Neural cell (in vitro differentiated cells): ENCODE results near the gene PSD2. TPM values are rescaled to one million over a fixed set of nuclear protein-coding genes. Genes with fewer than 3 reads are reported as not detected.

Experiments
- H2AFZ ChIP-seq: fragments of 200-600, 300-800 bp; sonication (generic), shearing (Covaris generic); 2 replicates; pipeline ENCODE4 v1.6.0; 2014; ENCODE audit warnings: low read depth, mild to moderate bottlenecking, antibody characterized with exemption, low read length, moderate library complexity
- H3F3A ChIP-seq: fragments of 200-600 bp; shearing (Covaris generic); 2 replicates; pipeline ENCODE4 v1.6.1; 2016; ENCODE audit warnings: mild to moderate bottlenecking, moderate library complexity, mixed read lengths, antibody characterized with exemption, low read length; ENCODE audit not compliant: insufficient read depth, poor library complexity, severe bottlenecking
- H3K27ac ChIP-seq: fragments of 200-600, 300-800 bp; sonication (generic), shearing (Covaris generic); 2 replicates; pipeline ENCODE4 v1.5.1; 2014; ENCODE audit warnings: mild to moderate bottlenecking, low read length, moderate library complexity
- H3K27me3 ChIP-seq: fragments of 300-800, 200-600 bp; sonication (generic), shearing (Covaris generic); 2 replicates; pipeline ENCODE4 v1.6.0; 2014; ENCODE audit warnings: mild to moderate bottlenecking, low read depth, low read length, moderate library complexity; ENCODE audit not compliant: insufficient read depth
- H3K36me3 ChIP-seq: fragments of 300-800, 200-600 bp; sonication (generic), shearing (Covaris generic); 2 replicates; pipeline ENCODE4 v1.5.1; 2014; ENCODE audit warnings: mild to moderate bottlenecking, antibody characterized with exemption, low read length, moderate library complexity; ENCODE audit not compliant: insufficient read depth
- H3K4me2 ChIP-seq: fragments of 300-800, 200-600 bp; sonication (generic), shearing (Covaris generic); 2 replicates; pipeline ENCODE4 v1.6.0; 2014; ENCODE audit warnings: mild to moderate bottlenecking, low read length
- H3K4me3 ChIP-seq: fragments of 300-800, 200-600 bp; sonication (generic), shearing (Covaris generic); 2 replicates; pipeline ENCODE4 v1.5.1; 2014; ENCODE audit warnings: mild to moderate bottlenecking, low read length, moderate library complexity
- H3K79me2 ChIP-seq: fragments of 200-600 bp; shearing (Covaris generic); replicated peaks from 2 replicates; pipeline ENCODE4 v1.6.0; 2014; ENCODE audit warnings: mild to moderate bottlenecking, low read length, moderate library complexity; ENCODE audit not compliant: insufficient read depth
- H3K9ac ChIP-seq: fragments of 300-800, 200-600 bp; sonication (generic), shearing (Covaris generic); 2 replicates; pipeline ENCODE4 v1.6.1; 2016; ENCODE audit warnings: mild to moderate bottlenecking, low read length, mixed read lengths
- H3K9me2 ChIP-seq: fragments of 200-600 bp; shearing (Covaris generic); 2 replicates; pipeline ENCODE4 v1.6.1; 2016; ENCODE audit warnings: mild to moderate bottlenecking, low read length, mixed read lengths; ENCODE audit not compliant: insufficient read depth
- H3K9me3 ChIP-seq: fragments of 200-600, 300-800 bp; sonication (generic), shearing (Covaris generic); 2 replicates; pipeline ENCODE4 v1.6.1; 2016; ENCODE audit warnings: mild to moderate bottlenecking, mixed run types, low read length, moderate library complexity, mixed read lengths
- H4K20me1 ChIP-seq: fragments of 200-600 bp; shearing (Covaris generic); 2 replicates; pipeline ENCODE4 v1.6.1; 2016; ENCODE audit warnings: mild to moderate bottlenecking, mixed run types; ENCODE audit not compliant: insufficient read depth
- CTCF ChIP-seq: fragments of 450-650 bp; IDR thresholded peaks from 2 replicates; pipeline ENCODE4 v1.5.1; 2014; ENCODE audit warnings: antibody characterized with exemption, mild to moderate bottlenecking, moderate library complexity; ENCODE audit not compliant: poor library complexity, severe bottlenecking
- EP300 ChIP-seq: fragments of 450-650 bp; conservative IDR thresholded peaks from 2 replicates; pipeline ENCODE4 v1.6.1; 2014; ENCODE audit warnings: antibody characterized with exemption, mild to moderate bottlenecking, moderate library complexity; ENCODE audit not compliant: poor library complexity, severe bottlenecking
- EZH2 ChIP-seq: fragments of 200-600, 300-800 bp; shearing (Covaris generic), sonication (generic); IDR thresholded peaks from 2 replicates; pipeline ENCODE4 v1.6.1; 2014; ENCODE audit warnings: antibody characterized with exemption, low read length, borderline replicate concordance, mild to moderate bottlenecking; ENCODE audit not compliant: insufficient read depth, poor library complexity, severe bottlenecking
- MXI1 ChIP-seq: fragments of 450-650 bp; conservative IDR thresholded peaks from 2 replicates; pipeline ENCODE4 v1.6.1; 2014; ENCODE audit warnings: antibody characterized with exemption, mild to moderate bottlenecking; ENCODE audit not compliant: poor library complexity, severe bottlenecking
- POLR2AphosphoS5 ChIP-seq: IDR thresholded peaks from 2 replicates; pipeline ENCODE4 v1.6.1; 2012
- RAD21 ChIP-seq: fragments of 450-650 bp; conservative IDR thresholded peaks from 2 replicates; pipeline ENCODE4 v1.6.1; 2014; ENCODE audit warnings: antibody characterized with exemption, mild to moderate bottlenecking, moderate library complexity
- SMC3 ChIP-seq: fragments of 450-650 bp; conservative IDR thresholded peaks from 2 replicates; pipeline ENCODE4 v1.6.1; 2014; ENCODE audit warnings: antibody characterized with exemption, mild to moderate bottlenecking, moderate library complexity; ENCODE audit not compliant: poor library complexity
- TAF1 ChIP-seq: IDR thresholded peaks from 2 replicates; pipeline ENCODE4 v1.6.1; 2012; ENCODE audit warnings: low read depth
- polyA plus RNA-seq: library from polyadenylated mRNA; depleted of rRNA; stranded (reverse); fragments of >200 nt; gene quantifications from 2 replicates; pipeline ENCODE4 v1.2.3, GENCODE V29; 2014

The PSD2 gene
- polyA plus RNA-seq, 1 donor from 2014 or later: 33.4 TPM

- no peak overlapping the region for H3K4me2 ChIP-seq
- H3K4me3 ChIP-seq: no peak overlapping the region
- H3K79me2 ChIP-seq: no peaks in the 10 kb centered on the region
- no peak overlapping the region for H3K9ac ChIP-seq
- no peak overlapping the region for H2AFZ ChIP-seq
- H3K36me3 ChIP-seq: no peaks in the 10 kb centered on the region
- no peaks in the 10 kb centered on the region for H3K9me2 ChIP-seq
- H3F3A ChIP-seq: no peaks in the 10 kb centered on the region
- no peak overlapping the region for H3K27ac ChIP-seq
- TF ChIP-seq POLR2AphosphoS5 (no peak), EP300 (no peak), EZH2 (no peak), SMC3 (no peak)
- peaks cover 2% of the 10 kb centered on the region for H4K20me1 ChIP-seq
- no peaks in the 10 kb centered on the region for H3K9me3 ChIP-seq
- no peaks in the 10 kb centered on the region for H3K27me3 ChIP-seq
Observed at GRCh38 chr5:139805545-139805944, 9.9 kb downstream of the PSD2 start.

DNA sequence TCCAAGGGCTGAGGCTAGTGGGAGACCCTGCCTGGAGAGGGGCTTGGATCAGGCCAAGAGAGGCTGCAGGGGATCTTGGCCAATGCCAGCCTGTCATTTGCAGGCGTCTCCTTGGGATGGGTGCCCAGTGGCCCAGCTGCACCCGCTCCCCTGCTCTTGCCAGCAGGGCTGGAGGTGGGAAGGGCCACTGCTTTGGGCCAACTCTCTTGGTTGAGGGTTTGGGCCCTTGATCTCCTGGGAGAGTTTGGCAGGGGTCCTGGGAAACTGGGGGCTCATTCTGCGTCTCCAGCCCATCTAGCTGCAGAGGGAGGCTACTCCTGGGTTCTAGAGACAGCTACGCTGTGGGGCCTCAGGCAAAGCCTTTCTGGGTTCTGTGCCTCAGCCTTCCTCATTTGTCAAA, 10.5 kb downstream of the PSD2 start:
- TF ChIP-seq MXI1: no peak
- TF ChIP-seq EZH2: no peak
- no peak for TF ChIP-seq TAF1
- Histone ChIP-seq H3F3A (no peaks in the 10 kb centered on the region), H3K4me3 (no peak overlapping the region), H3K9me2 (no peaks in the 10 kb centered on the region), H3K27me3 (no peaks in the 10 kb centered on the region), H3K9ac (no peak overlapping the region), H4K20me1 (peaks cover 2% of the 10 kb centered on the region), H3K4me2 (no peak overlapping the region), H3K79me2 (no peaks in the 10 kb centered on the region), H2AFZ (no peak overlapping the region), H3K9me3 (no peaks in the 10 kb centered on the region), H3K36me3 (no peaks in the 10 kb centered on the region), H3K27ac (no peak overlapping the region)

DNA sequence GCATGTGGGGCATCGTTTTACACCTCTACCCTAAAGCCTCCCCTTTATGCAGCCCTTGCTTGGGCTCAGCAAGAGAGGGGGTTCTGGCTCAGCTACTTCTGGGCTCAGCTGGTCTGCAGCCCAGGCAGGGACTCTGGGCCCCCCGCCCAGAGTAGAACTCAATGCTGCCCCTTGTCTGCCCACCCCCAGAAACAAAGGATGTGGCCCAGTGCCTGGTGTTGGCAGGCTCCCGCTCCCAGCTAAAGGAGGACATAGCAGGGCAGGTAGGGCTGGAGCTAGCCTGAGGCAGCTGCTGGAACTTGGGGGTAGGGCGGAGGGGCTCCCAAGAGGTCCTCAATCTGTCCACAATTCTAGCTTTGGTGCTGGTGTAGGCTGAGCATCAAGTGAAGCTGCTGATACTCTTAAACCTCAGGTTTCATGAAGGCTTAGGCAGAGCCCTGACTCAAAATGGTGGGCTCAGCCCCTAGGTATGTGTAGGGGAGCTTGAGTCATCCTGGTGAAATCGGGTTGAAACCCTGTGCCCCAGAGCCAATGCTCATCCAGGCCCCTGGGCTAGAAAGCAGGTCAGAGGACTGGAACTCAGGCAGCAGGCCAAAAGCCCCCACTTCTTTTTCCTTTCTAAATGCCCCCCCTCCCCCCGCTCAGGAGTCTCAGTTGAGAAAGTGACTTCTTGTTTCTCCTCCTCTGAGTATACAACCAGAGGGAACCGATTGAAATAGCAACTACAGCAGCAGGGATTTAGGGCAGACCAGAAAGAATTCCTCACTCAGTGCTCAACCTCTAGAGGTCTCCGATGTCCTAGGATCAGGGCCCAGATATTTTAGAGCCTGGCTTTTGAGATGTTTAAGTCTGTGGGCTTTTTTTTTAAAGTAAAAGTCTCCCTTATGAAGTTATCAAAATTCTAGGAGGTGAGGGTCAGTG, 11.4 kb downstream of the PSD2 start:
- no peaks in the 10 kb centered on the region for H3K79me2 ChIP-seq
- no peaks in the 10 kb centered on the region for H3K9me3 ChIP-seq
- H3K4me3 ChIP-seq: no peak overlapping the region
- no peak overlapping the region for H3K4me2 ChIP-seq
- TF ChIP-seq EZH2: no peak
- H3F3A ChIP-seq: no peaks in the 10 kb centered on the region
- peaks cover 2% of the 10 kb centered on the region for H4K20me1 ChIP-seq
- H2AFZ ChIP-seq: no peak overlapping the region
- H3K9me2 ChIP-seq: no peaks in the 10 kb centered on the region
- no peak overlapping the region for H3K27ac ChIP-seq
- H3K27me3 ChIP-seq: no peaks in the 10 kb centered on the region
- no peaks in the 10 kb centered on the region for H3K36me3 ChIP-seq
- no peak overlapping the region for H3K9ac ChIP-seq

GRCh38 chr5:139807647-139808030, 12.0 kb downstream of the PSD2 start:
- H2AFZ ChIP-seq: no peak overlapping the region
- H3K27me3 ChIP-seq: no peaks in the 10 kb centered on the region
- peaks cover 2% of the 10 kb centered on the region for H4K20me1 ChIP-seq
- H3K4me2 ChIP-seq: no peak overlapping the region
- TF ChIP-seq EP300: no peak
- TF ChIP-seq CTCF: no peak
- TF ChIP-seq RAD21: no peak
- no peak for TF ChIP-seq EZH2
- H3K79me2 ChIP-seq: no peaks in the 10 kb centered on the region
- no peaks in the 10 kb centered on the region for H3F3A ChIP-seq
- no peaks in the 10 kb centered on the region for H3K9me3 ChIP-seq
- no peaks in the 10 kb centered on the region for H3K9me2 ChIP-seq
- no peaks in the 10 kb centered on the region for H3K36me3 ChIP-seq
- H3K27ac ChIP-seq: no peak overlapping the region
- no peak overlapping the region for H3K4me3 ChIP-seq
- H3K9ac ChIP-seq: no peak overlapping the region
